ENCODE measurements around the gene PPP5C. TPM values are rescaled to one million over a fixed set of nuclear protein-coding genes. Genes with fewer than 3 reads are reported as not detected.

PPP5C gene
- total and polyA plus RNA-seq, 2 experiments from 2014 or later = 120 to 130 TPM

DNA sequence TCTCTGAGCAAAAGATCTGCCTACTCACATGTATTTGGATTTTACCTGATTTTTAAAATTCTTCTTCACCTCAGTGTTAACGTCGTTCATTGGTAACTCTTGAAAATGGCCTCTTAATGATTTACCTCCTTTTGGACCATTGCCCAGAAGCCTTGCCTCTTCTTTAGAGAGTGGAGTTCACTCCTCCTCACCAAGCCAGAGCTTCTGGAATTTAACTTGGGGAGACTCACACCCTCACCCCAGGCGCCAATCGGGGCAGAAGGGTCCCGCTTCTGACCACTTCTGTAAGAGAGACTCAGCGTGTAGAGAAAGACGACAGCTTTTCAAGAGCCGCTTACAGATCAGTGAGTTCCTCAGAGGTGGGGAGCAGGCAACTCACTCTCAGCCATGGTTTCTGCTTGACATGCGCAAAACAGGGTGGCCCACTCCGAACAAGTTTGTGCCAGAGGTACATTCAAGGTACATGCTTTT, 79.2 kb downstream of the PPP5C start:
- peak; percentile 55 to 65 for DNase-seq (ENCODE audit: low read depth in 1 of 2, low spot score in 1 of 2)

DNA sequence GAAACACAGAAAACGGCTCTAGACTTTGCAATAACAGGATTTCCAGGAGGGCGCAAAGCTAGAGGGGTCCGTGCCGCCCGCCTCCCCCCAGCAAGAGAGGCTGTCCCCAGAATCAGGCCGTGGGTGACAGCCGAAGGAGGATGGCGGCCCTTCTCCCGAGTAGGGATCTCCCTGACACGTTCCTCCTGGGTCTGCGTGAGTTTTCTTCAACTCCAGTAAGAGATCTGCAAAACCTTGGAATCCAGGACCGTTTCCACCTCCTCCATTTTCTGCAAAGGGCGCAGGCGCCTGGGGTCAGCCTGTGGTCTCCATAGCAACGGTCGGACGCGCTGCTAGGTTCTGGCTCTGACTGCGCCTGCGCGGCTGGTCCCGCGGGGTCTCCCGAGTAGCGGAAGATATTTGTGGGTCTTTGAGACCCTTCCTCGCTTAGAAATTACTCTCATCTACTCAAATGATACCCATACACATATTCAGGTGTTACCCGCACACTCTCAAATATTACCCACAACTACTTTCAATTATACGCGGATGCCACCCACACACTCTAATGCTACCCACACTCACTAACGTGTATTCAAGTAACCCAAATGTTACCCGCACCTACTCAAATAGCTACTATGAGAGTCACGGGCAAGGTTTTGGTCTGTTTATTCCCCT, 79.7 kb downstream of the PPP5C start:
- peak; percentile 89 to 95 for DNase-seq (ENCODE audit: low read depth in 1 of 2, low spot score in 1 of 2)
- TF ChIP-seq, protein P1, sequence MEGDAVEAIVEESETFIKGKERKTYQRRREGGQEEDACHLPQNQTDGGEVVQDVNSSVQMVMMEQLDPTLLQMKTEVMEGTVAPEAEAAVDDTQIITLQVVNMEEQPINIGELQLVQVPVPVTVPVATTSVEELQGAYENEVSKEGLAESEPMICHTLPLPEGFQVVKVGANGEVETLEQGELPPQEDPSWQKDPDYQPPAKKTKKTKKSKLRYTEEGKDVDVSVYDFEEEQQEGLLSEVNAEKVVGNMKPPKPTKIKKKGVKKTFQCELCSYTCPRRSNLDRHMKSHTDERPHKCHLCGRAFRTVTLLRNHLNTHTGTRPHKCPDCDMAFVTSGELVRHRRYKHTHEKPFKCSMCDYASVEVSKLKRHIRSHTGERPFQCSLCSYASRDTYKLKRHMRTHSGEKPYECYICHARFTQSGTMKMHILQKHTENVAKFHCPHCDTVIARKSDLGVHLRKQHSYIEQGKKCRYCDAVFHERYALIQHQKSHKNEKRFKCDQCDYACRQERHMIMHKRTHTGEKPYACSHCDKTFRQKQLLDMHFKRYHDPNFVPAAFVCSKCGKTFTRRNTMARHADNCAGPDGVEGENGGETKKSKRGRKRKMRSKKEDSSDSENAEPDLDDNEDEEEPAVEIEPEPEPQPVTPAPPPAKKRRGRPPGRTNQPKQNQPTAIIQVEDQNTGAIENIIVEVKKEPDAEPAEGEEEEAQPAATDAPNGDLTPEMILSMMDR (IDR thresholded peaks at IDR 0.05; ENCODE audit: low read depth, low read length) = no peak
- peak overlapping the region; percentile 68 for H3K4me3 ChIP-seq
- H3K36me3 ChIP-seq = no peaks in the 10 kb centered on the region
- H3K27me3 ChIP-seq = peaks cover 14% of the 10 kb centered on the region
- peak overlapping the region; percentile 86 for H3K27ac ChIP-seq
- no peaks in the 10 kb centered on the region for H3K9me3 ChIP-seq (ENCODE audit: low read depth)
- H3K4me1 ChIP-seq (ENCODE audit: low read depth) = peaks cover 6% of the 10 kb centered on the region

More for the DNA sequence above, 79.2 kb downstream of the PPP5C start:
- Histone ChIP-seq H3K36me3 (no peaks in the 10 kb centered on the region), H3K27ac (peak overlapping the region; percentile 86), H3K4me1 (ENCODE audit: low read depth) (peaks cover 6% of the 10 kb centered on the region), H3K27me3 (peaks cover 14% of the 10 kb centered on the region), H3K4me3 (peak overlapping the region; percentile 68), H3K9me3 (ENCODE audit: low read depth) (no peaks in the 10 kb centered on the region)
- TF ChIP-seq, protein P1 (IDR thresholded peaks at IDR 0.05; ENCODE audit: low read depth, low read length) = no peak

DNA sequence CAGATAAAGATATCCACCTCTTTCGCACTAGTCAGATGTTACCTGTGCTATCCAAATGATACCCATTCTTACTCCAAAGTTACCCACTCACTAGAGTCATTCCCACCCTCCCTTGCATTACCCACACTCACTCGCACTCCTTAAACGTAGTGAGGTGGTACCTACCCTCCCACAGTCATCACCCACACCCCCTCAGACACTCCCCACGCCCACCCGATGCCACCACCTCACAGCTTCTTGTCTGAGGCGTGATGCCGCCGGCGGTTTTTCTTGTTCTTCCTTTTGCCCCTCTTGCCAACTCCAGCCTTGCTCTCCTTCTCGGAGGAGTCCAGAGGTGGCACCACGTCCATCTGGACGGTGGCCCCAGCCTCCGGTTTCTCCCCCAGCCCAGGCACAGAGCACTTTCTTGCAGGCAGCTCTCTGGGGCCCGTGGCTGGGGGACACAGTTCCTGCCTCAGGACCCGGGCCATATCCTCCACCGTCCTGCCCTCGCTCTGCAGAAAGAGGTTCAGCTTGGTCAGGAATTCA, 80.7 kb downstream of the PPP5C start:
- Histone ChIP-seq H3K27ac (no peak overlapping the region), H3K4me3 (no peak overlapping the region), H3K9me3 (ENCODE audit: low read depth) (no peaks in the 10 kb centered on the region), H3K27me3 (peaks cover 14% of the 10 kb centered on the region), H3K36me3 (no peaks in the 10 kb centered on the region), H3K4me1 (ENCODE audit: low read depth) (peaks cover 6% of the 10 kb centered on the region)
- TF ChIP-seq, protein P1 (IDR thresholded peaks at IDR 0.05; ENCODE audit: low read depth, low read length) = no peak
- no peak for DNase-seq (ENCODE audit: low read depth in 1 of 2, low spot score in 1 of 2)

DNA sequence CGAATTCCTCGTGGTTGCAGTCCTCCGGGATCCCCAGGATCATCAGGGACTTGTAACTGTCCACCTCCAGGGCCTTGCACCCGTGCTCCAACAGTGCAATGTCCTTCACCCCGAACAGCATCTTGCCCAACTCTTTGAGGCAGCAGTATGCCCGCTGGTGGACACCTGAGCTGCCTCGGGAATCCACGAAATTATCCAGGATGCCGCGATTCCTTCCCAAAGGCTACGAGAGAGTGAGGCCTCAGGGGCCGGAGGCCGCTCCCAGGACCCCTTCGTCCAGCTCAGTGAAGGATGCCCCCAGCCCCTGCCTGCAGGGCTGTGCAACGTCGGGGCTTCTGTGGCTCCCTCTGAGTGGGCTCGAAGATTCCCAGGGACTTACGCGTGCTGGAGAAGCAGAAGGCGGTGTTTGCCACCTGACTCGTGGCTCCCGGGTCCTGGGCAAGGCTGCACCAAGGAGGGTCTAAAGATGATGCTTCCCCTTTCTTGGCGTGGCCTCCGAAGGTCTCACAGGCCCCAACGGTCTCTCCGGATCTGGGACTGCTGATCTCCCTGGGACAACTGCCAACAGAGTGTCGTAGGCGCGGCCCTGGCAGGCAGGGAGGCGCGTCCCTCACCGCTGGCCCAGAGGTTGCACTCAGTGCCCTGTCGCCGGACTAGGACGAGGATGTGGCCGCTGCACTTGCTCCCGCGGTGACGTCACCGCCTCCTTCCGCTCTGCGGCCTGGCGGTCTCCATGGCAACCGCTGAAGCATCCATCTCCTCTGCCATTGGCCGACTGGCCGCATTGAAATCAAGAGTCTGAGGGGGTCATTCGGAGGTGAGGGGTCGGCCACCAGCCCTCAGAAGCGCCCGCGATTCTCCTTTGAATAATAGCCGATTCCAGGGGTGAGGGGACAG, 81.6 kb downstream of the PPP5C start, which contains the start of gene PNMA8C:
Gene PNMA8C, minus strand, starts transcription at position 698 of the 897 bp plus-strand sequence. Its CDS starts 577 bp downstream, at position 121.
- TF ChIP-seq, protein P1 (IDR thresholded peaks at IDR 0.05; ENCODE audit: low read depth, low read length) = no peak
- no peak within 1 kb of the TSS for H3K27ac ChIP-seq
- H3K9me3 ChIP-seq (ENCODE audit: low read depth) = no peaks in the 10 kb centered on the region
- peaks cover 14% of the 10 kb centered on the region for H3K27me3 ChIP-seq
- H3K4me3 ChIP-seq = no peak within 1 kb of the TSS
- peaks cover 6% of the 10 kb centered on the region for H3K4me1 ChIP-seq (ENCODE audit: low read depth)
- peak; percentile 67 to 72 for DNase-seq (ENCODE audit: low read depth in 1 of 2, low spot score in 1 of 2)
- no peaks in the 10 kb centered on the region for H3K36me3 ChIP-seq

DNA sequence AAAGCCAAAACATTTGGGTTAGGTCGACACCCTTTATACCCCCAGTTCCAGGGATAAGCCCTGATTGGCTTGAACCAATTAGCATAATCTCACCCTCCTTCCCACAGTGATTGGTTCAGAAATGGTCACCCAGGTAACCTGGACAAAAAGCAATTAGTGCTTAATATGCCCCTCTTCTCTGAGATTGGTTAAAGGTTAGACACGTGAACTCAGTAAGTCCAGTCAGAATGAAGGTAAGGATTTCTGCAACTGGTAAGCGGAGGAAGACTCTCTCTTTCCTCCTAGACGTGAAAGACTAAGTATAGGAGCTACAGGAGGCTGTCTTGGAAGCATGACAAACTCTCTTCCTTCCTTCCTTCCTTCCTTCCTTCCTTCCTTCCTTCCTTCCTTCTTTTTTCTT, 83.1 kb downstream of the PPP5C start:
- H3K4me3 ChIP-seq = no peak overlapping the region
- peaks cover 6% of the 10 kb centered on the region for H3K4me1 ChIP-seq (ENCODE audit: low read depth)
- H3K9me3 ChIP-seq (ENCODE audit: low read depth) = no peaks in the 10 kb centered on the region
- TF ChIP-seq, protein P1 (IDR thresholded peaks at IDR 0.05; ENCODE audit: low read depth, low read length) = no peak
- peaks cover 14% of the 10 kb centered on the region for H3K27me3 ChIP-seq
- H3K27ac ChIP-seq = no peak overlapping the region
- no peaks in the 10 kb centered on the region for H3K36me3 ChIP-seq
- DNase-seq (ENCODE audit: low read depth in 1 of 2, low spot score in 1 of 2) = no peak
